ENCODE measurements around the gene HSPD1.

DNA sequence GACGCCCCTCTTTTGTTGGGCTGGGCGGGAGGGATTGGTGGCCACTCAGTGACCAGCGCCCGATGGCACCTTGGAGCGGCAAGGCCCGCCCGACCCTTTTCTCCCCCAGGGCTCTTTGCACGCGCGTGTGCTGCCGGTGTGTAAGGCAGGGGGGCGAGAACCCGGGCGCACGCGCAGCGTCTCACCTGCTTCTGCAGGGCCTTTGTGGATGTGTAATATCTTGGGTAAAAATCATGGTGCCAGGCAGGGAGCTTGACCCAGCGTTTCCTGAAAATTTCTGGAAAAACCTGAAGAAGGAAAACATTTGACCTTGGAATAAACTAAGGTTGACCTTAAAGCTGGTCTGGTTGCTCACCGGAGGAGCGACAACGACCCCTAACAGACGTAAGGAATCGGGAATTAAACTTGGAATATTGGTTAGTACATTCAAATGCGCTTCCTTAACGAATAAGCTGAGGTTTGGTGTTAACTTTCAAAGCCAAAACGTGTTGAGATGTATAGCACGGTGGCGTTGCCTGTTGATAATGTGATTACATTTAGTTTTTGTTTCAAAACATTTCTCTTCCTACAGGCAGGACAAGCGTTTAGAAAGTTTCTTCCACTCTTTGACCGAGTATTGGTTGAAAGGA is 977 bp upstream of the HSPD1 start:
- TF ChIP-seq, protein P1, sequence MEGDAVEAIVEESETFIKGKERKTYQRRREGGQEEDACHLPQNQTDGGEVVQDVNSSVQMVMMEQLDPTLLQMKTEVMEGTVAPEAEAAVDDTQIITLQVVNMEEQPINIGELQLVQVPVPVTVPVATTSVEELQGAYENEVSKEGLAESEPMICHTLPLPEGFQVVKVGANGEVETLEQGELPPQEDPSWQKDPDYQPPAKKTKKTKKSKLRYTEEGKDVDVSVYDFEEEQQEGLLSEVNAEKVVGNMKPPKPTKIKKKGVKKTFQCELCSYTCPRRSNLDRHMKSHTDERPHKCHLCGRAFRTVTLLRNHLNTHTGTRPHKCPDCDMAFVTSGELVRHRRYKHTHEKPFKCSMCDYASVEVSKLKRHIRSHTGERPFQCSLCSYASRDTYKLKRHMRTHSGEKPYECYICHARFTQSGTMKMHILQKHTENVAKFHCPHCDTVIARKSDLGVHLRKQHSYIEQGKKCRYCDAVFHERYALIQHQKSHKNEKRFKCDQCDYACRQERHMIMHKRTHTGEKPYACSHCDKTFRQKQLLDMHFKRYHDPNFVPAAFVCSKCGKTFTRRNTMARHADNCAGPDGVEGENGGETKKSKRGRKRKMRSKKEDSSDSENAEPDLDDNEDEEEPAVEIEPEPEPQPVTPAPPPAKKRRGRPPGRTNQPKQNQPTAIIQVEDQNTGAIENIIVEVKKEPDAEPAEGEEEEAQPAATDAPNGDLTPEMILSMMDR (CRISPR knock-in tag; IDR thresholded peaks at IDR 0.05) = no peak
- TF ChIP-seq MAX (IDR thresholded peaks at IDR 0.05) = no peak
- no peak; the same call in 1 of the 2 replicates for TF ChIP-seq ZNF557 (CRISPR knock-in tag; IDR thresholded peaks at IDR 0.05)
- no peak for TF ChIP-seq POLR2A (IDR thresholded peaks at IDR 0.05; ENCODE audit: insufficient read depth in 1 of 2, low read depth in 2 of 2, low read length in 2 of 2)
- TF ChIP-seq RAD51 (IDR thresholded peaks at IDR 0.05; ENCODE audit: borderline replicate concordance) = no peak
- TF ChIP-seq GABPA (IDR thresholded peaks at IDR 0.05; ENCODE audit: low read depth, low read length) = no peak
- TF ChIP-seq GABPA (CRISPR knock-in tag; IDR thresholded peaks at IDR 0.05; ENCODE audit: low read depth) = no peak
- no peak for TF ChIP-seq RAD21 (CRISPR knock-in tag; IDR thresholded peaks at IDR 0.05)
- no peak for TF ChIP-seq ZNF17 (CRISPR knock-in tag; IDR thresholded peaks at IDR 0.05)
